ENCODE results near the gene NUP50.

The NUP50 gene, protein sequence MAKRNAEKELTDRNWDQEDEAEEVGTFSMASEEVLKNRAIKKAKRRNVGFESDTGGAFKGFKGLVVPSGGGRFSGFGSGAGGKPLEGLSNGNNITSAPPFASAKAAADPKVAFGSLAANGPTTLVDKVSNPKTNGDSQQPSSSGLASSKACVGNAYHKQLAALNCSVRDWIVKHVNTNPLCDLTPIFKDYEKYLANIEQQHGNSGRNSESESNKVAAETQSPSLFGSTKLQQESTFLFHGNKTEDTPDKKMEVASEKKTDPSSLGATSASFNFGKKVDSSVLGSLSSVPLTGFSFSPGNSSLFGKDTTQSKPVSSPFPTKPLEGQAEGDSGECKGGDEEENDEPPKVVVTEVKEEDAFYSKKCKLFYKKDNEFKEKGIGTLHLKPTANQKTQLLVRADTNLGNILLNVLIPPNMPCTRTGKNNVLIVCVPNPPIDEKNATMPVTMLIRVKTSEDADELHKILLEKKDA

DNA sequence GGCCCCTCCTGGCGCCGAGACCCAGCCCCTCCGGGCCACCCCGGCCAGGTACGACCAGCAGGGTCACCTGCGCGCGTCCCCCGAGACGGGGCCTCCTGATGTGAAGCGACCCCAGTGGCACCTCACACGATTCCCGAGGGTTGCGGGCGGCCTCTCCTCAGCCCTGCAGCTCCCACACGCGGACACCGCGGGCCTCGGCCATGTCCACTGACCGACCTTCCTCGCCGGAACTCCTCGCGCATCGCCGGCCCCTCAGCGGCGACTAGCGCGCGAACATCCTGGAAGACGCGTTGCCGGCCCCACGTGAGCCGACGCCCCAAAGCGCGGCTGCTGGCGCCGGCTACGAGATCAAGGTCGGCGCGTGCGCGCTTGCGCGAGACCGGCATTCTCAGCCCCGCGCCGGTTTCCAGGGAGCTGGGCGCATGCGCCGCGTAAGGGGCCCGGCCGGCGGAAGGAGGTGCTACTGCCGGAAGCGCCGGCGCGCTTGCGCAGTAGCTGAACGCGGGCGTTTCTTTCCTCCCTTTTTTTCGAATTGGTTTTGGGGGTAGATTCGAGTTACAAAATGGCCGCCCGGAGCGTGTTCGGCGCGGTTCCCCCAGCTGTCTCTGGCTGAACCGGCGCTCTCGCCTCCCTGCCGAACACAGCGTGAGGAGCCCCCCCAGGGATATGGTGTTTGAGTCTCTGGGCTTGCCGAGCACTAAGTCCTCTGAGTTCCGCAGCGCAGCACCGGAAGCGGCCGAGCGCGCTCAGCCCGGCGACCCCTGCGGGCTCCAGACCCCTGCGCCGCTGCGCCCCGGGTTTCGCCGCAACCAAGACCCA is at the start of gene NUP50:
Gene NUP50, plus strand, starts transcription at position 475 of the 819 bp plus-strand sequence. CDS start 4,253 bp downstream, outside the sequence.
- DNase-seq, result peak; percentile 97

DNA sequence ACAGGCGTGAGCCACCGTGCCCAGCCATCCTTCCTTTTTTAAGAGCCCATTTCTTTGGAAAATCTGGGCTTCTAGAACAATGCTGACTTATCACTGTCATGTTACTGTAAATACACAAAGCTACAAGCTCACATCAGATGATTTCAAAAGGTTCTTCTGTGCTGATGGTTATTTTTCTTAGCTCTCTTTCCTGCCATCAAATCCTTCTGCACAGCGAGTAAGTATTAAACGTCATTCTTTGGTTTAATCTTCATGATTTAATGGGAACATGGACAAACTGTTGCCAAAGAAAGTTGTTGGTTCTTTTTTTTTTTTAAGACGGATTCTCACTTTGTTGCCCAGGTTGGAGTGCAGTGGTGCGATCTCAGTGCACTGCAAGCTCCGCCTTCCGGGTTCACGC is 43.3 kb upstream of the NUP50 start:
- DNase-seq, result no peak

DNA sequence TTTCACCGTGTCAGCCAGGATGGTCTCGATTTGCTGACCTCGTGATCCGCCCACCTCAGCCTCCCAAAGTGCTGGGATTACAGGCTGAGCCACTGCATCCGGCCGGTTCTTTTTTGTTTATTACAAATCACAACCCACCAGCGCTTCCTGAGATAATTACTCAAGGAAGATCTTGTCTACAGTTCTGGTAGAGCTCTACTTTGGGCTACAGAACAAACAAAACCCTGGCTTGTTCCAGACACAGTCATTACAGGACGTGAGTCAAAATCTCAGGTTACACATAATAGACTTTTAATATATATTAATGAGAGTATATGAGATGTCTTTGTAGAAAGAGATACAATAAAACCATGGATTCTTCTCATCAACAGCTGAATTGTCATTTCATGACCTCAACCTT is 42.8 kb upstream of the NUP50 start:
- DNase-seq, result no peak

DNA sequence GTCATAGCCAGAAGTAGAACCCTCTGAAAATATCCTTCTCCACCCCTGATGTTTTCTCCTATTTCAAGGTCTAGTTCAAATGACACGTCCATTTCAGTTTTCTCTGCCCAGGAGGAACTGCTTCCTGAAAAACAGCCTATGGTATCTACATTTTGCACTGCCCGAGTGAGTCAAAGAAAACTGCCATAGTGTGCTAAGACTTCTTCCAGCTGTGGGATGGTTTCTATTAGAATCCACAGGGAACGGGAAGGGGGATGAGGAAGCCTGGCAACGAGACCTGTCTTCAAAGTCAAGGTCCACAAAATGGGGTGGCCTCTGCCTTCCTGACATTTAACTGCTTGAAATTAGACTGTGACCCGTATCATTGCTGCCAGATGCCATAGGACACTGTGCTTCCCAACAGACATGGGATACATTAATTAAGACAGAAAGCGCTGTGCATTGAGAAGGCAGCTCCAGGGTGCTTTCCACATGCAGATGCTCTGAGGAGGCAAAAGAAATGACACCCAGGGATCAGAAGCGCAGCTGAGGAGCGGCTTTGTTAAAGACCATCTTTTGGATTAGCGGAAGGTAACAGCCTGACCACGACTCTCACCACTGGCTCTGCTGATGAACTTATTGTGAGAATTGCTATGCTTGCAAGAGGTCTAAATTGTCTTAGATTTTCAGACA is 39.4 kb upstream of the NUP50 start:
- no peak for DNase-seq

DNA sequence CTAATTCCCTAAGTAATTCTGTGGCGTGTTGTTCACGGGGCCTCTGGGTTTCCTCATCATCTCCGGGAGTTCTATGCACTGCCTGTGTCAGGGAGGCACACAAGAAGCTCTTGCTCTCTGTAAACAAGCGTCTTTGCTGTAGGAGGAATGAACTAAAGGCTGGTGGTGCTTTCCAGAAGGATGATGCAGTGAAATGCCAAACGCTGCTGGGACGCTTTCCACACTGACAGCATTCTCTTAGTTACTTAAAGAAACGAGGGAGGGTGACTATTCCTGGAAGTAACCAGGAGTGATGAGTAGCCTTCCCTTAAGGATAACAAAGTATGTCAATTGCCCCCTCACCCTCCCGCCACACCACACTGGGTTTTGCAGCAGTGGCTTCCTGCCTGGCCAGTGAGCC is 38.5 kb upstream of the NUP50 start:
- DNase-seq, result no peak

DNA sequence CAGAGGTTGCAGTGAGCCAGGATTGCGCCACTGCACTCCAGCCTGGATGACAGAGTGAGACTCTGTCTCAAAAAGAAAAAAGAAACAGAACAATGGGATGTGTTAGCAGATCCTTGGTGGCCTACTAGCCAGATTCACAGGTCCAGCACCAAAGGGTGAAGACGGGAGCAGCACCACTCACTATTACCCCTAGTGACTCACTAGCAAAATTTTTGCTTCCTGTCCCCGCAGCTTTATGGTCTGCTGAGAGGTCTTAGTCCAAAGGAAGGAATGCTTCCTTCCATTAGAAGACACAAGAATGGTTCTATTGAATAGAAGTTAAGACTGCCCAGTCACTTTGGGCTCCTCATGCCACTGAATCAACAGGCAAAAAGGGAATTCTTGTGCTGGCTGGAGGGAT is 35.9 kb upstream of the NUP50 start:
- no peak for DNase-seq

DNA sequence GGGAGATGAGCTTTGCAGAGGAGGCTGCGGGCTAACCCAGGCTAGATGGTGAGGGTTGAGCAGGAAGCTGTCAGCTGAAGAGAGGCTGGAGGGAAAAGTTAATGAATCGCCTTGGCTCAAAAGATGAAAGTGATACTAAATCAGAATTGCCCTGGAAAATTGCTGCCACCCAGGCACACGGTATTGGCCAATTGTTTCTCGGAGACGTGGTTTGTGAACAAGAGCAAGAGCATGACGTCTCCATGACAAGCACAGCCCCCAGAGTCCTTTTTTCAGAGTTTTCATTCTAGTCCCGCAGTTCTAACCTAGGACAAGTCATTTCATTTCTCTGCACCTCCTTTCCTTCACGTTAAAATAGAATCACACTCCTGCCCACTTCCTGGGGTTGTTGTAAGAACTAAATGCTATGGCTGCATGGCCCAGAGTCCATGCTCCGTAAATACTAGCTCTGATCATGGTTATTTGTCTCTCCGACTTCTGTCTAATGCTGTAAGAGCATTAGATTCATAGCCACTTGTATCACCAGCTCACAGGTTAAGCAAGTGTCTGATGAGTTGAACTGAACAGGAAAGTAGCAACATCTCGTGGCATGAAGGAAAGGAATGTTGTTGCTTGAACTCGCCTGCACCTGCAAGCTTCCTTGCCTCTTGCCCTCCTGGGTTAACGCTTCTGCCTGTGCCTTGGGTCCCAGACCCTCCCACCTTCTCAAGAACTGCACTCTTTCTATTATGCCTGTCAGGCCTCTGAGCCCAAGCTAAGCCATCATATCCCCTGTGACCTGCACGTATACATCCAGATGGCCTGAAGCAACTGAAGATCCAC is 33.8 kb upstream of the NUP50 start:
- DNase-seq, result peak; percentile 64

DNA sequence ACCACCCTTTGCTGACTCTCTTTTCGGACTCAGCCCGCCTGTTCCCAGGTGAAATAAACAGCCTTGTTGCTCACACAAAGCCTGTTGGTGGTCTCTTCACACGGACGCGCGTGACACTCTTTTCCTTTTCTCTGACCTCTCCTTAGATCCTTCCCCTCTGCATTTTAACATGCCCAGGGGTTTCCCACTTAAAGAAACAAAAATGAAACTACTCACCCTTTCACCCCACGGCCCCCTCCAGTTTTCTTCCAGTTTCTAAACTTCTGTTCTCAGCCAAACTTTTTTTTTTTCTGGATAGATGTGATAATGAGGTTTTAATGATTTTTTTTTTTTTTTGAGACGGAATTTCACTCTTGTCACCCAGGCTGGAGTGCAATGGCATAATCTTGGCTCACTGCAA is 32.8 kb upstream of the NUP50 start:
- no peak for DNase-seq

DNA sequence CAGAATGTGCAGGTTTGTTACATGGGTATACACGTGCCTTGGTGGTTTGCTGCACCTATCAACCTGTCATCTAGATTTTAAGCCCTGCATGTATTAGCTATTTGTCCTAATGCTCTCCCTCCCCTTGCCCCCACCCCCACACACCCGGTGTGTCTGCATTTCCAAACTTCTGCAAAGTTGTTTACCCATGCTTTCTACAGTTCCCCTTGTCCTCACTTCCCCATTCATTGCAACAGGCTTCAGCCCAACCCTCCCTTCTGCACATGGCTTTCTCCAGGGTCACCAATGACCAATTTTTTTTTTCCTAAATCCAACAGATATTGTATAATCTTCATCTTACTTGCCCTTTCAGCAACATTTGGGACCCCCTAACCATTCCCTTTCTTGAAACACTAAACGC is 32.0 kb upstream of the NUP50 start:
- no peak for DNase-seq

DNA sequence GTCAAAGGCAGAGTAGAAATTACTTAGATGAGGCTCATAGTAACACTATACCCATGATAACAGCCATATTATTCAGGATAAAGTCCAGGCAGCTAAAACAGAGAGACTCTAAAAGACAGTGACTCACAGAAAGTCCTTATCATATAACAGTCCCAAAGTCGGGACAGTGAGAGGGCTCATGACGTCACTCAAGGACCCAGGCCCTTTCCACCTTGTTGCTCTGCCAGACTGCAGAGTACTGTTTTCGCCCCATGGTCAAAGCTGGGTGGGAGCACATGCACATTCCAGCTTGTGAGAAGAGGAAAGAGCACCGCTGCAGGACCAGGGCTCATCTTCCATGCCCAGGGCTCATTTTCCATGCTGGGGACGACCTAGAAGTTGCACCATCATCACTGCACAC is 29.4 kb upstream of the NUP50 start:
- DNase-seq, result no peak

DNA sequence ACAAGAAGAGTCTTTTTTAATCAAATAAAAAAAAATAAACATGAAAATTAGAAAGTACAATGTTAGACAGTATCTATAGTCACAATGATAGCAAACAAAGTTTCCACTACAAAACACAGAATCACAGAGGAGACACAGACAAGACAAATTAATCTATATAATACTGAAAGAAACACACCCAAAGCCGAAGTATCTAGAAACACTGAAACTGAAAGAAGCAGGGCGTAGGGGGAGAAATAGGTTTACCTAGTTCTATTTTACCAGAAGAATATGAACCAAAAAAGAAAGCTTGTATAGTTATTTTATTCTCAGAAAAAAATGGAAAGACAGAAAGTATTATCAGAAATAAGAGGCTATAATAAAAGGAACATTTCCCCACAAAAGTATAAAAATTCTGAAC is 27.1 kb upstream of the NUP50 start:
- no peak for DNase-seq

DNA sequence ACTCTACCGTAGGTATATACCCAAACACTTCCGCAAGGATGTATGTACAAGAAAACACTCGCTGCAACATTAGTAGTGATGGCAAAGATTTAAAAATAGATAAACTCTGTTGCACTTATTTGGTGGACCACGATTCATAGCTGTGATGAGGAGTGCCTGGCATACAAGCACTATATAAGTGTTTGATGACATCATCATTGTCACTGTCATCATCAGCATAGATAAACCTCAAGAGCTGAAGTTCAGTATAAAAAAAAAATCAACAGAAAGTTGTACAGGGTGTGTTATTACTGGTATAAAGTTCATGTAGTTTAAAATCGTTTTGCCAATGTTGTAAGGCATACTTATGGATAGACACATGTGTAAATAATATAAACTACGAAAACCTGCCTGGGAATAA is 24.0 kb upstream of the NUP50 start:
- DNase-seq, result no peak

DNA sequence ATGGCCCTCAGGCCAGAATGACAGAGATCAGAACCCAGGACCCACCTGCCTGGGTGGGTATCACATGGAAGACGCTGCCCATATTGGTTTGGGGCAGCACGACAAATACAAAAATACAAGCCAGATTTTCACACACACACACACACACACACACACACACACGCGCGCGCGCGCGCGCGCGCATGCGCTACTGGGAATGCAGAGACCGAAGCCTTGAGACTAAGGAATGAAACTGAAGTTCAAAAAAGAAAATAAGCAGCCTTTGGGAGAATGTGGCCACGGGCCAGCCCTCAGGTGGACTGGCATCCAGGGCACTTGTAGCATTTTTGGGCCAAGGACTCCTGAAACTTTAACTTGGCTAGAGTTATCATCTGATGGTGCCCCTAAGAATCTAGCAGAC is 21.3 kb upstream of the NUP50 start:
- DNase-seq, result no peak

DNA sequence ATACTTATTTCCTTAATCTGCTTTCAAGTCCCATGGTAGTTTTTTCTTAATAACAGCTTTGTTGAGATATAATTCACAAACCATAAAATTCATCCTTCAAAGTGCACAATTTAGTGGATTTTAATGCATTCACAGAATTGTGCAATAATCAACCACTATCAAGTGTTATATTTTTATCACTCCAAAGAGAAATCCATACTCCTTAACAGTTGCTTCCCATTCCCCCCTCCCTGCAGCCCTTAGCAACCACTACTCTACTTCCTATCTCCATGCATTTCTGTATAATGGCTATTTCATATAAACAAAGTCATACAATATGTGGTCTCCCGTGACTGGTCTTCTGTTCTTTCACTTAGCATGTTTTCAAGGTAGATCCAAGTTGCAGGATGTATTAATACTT is 18.8 kb upstream of the NUP50 start:
- DNase-seq, result no peak

DNA sequence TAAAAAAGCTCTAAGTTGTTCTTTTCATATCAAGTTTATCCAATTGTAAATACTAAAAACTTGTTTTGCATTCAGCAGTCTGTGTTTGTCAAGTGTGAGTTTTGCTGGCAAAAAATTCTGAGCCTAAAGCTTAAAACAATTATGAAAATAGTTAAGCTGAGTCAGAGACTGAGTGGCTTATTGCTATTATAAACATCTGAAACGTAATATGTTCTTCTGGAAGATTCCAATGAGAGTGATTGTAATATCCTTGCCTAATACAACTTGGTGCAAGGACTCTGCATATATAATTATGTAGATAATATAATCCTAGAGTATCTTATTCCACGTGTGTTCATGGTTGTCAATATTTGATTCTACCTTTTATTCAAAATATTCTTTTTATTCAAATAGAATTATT is 14.1 kb upstream of the NUP50 start:
- DNase-seq, result no peak

DNA sequence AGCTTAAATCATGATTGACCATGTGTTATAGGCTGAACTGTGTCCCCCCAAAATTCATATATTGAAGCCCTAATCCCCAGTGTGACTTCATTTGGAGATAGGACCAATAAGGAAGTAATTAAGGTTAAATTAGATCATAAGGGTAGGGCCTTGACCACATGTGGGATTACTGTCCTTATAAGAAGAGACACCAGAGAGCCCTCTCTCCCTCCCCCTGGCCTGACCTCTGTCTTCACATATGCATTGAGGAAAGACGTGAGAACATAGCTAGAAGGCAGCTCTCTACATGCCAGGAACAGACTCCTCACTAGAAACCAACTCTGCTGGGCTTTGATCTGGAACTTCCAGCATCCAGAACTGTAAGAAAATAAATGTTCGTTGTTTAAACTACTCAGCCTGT is 13.6 kb upstream of the NUP50 start:
- no peak for DNase-seq

DNA sequence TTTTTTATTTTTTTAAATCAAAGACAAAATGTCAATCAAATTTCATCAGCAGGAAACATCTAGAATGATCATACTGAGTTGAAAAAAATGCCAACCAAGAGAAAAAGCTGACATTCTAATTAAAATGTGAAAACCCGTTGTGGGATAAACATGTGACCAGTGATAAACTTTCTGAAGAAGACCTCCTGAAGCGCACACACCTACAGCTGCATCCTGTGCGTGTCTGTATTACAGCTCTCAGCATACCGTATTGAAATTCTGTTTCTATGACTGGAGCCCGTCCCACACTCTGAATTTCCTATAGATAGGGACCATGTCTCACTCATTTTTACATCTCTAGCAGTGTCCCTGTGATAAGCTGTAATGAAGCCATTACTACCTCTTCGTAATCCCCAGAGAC is 12.2 kb upstream of the NUP50 start:
- no peak for DNase-seq

DNA sequence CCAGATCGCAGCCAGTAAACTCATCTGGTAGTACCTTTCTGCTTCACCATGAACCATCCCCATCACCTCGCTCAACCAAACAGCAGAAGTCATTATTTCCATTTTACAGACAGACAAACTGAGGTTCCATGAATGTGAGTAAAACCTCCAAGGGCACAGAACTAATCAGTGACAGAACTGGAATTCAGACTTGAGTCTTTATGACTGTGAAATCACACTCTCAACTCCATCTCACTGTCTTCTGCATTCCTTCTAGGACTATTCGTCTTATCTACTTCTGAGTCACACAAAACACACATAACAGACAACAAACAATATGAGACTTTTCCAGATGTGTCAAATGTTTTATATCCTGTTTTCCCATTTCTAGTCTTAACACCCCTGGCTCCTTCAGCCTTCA is 9.3 kb upstream of the NUP50 start:
- DNase-seq, result no peak

DNA sequence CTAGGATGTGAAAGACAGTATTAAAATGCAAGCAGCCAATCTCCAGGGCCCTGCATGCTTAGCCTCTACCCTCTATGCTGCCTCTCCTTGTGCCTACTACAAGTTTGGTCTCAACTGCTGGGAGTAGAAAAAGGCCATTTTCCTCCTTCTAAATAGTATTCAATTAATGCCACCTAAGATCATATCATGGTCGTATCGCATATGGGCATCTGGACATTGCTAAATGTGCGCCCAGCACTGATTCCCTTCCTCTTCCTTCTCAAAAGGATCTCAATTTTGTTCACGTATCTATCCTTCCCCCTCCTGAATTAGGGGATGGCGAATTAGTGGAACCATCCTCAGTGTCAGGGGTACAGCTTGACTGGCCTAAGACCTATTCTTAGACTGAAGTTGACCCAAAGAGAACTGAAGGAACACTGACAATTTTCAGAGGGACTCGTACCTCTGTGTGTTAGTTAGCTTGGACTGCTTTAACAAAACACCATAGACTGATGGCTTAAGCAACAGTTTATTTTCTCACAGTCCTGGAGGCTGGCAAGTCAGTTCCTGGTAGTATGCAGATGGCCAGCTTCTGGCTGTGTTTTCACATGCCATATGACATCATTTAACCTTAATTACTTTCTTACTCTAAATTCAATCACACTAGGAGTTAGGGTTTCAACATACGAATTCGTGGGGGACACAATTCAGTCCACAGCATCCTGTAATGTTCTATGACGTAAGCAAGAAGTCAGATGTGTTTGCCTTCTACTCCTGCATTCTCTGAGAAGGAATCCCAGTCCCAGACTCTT is 8.5 kb upstream of the NUP50 start:
- no peak for DNase-seq

DNA sequence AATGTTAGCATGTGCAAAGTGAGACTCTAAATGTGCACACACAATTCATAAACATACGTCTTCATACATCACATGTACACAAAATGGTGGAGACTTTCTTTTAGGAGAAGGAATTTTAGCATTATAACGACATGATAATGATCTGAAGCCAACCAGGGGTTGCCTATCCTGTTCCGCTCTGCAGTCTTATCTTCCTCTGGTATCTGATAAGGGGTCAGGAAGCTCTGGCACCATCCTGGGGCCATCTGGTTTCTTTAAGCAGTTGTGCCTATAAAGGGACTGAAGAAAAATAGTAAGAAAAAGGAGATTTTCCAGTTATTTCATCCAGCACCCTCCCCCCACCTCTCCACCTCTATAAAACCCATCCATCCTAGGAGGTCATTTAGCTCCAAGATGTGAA is 5.8 kb upstream of the NUP50 start:
- DNase-seq, result no peak

DNA sequence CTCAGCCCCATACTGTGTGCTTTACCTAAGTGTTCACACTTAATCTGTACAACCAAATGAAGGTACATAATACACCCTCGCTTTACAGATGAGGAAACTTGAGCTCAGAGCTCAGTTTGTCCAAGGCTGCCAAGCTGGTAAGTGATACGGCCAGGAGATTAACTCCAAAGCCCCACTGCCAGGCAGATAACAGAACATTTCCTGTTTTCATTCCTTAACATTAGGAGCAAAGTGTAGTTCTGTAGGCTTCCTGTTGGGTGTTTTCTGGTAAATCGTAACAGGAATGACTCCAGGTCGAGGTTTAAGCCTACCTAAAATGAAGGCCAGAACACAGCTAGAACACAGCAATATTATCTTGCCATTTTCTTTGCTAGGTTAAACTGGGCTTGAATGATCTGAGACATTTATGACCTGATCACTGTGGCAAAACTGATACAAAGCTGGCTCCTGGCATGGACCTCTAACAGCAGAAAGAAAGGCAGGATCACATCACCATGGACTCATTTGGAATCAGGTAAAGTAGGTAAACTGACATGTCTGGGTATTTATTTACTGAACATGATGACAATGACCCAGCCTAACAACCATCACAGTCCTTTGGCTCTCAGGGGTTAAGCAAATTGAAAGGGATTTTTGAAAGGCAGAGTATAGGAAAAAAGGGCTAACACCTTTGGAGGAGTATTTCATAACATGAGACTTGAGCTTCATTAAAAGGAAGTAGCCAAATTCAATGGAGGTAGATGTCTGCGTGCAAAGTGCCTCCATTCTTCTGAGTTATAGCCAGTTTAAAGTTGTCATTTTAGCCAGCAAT is 3.9 kb upstream of the NUP50 start:
- DNase-seq, result no peak
